Pons (tissue), 1 donor: ENCODE measurements around the gene TENT4B.
"Not testable (repeated sequence)": the region's sequence is repeated elsewhere in the genome, so short reads cannot be mapped to it uniquely, and the experiment has no call there.

Experiments used
- DNase-seq: peaks from one replicate; pipeline ENCODE4 v3.0.0-alpha.2; 2016; ENCODE audit warnings: low spot score

TENT4B gene

DNA sequence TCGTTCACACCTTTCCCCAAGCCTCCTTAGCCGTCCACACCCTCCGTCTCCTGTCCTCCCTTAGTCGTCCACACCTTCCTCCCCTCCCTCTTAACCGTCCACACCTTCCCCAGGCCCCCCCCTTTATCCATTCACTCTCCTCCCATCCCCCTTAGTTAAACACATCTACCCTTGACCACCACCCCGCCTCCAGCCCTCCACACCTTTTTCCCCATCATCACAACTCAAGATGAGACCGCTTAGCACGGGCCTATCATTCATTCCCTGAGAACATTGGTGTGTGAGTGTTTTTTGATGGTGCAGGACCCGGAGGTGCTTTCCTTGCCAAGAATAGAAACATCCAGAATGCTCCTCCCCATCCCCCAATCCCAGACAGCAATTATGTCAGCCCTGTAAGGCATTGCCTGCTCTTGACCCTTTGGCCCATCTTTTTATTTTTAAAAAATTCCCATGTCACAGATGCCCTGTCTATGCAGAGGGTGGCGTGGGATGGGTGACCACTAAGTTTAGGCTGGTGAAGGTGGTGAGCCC, 1.4 kb downstream of the TENT4B start:
- DNase-seq = peak; percentile 52

DNA sequence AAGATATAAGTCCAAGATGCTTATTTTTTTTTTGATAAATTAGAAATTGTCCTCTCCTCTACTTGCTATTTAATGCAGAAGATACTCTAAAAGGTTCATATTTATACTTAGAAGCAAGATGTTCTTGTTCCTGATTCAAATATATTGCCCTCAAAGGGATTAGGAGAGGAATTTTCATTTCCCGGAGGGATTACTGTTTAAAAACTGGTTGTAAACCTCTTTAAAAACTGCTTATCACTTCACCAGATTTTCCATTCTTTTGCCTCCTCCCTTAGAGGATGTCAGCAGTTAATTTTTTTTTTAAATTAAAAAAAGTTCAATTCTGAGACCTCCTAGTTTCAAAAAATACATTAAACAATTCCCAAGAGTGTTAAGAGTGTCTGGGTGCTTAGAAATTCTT, 2.8 kb downstream of the TENT4B start:
- no peak for DNase-seq

DNA sequence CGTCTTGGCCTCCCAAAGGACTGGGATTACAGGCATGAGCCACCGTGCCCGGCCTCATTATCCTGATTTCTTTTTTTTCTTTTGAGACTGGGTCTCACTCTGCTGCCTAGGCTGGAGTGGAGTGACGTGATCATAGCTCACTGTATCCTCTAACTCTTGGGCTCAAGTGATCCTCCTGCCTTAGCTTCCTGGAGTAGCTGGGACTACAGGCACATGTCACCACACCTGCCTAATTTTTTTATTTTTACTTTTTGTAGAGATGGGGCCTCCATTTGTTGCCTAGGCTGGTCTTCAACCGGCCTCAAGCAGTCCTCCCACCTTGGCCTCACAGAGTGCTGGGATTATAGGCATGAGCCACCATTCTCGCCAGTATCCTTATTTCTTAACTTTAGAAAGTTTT, 3.5 kb downstream of the TENT4B start:
- no peak for DNase-seq

DNA sequence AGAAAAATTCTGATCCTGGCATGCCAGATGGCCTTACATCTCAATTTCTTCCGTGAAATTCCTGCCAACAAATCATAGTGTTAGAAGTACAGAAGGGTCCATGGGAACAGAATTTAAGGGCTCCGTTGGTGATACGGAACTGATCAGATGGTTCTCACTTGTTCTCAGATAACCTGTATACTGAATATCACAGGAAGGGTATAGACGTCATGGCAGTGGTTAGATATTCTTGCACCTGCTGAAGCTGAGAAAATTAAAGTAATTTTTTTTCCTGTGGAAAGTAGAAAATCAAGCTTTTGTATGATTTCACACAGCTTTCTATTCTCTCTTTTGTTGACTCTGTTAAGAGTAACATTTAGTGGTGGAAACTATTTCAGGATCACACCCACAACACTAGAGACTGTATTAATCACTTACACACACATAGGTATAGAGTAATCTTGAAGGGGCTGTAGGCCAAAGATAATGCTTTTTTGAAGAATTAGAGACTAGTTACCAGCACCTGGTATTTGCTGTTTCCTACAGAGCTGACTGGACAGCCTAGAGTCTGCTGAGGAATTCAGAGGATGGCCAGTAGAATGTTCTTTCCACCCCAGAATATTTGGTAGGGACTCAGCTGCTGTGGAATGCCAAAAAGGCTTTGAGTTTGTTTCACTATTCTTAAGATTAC, 7.5 kb downstream of the TENT4B start:
- no peak for DNase-seq

DNA sequence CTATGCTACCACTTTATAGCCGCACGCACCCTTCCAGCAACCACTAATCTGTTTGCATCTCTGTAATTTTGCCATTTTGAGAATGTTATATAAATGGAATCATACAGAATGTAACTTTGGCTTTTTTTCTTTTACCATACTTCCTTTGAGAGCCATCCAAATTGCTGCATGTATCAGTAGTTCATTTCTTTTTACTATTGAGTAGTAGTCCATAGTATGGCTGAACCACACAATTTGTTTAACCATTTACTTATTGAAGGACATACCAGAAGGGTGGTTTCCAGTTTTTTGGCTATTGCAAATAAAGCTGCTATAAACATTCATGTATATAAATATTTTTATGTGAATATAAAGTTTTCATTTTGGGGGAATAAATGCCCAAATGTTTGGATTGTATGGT, 8.8 kb downstream of the TENT4B start:
- DNase-seq = no peak

DNA sequence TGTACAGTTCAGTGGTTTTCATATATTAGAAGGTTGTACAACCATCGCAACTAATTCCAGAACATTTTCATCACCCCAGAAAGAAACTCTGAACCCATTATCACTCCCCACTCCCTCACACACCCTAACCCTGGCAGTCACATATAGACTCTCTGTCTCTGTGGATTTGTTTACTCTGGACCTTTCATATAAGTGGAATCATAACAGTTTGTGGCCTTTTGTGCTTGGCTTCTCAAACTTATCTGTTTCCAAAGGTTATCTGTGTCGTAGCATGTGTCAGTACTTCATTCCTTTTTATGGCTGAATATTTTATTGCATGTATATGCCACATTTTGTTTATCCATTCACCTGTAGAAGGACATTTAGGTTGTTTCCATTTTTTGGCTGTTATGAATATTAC, 12.4 kb downstream of the TENT4B start:
- DNase-seq = no peak

DNA sequence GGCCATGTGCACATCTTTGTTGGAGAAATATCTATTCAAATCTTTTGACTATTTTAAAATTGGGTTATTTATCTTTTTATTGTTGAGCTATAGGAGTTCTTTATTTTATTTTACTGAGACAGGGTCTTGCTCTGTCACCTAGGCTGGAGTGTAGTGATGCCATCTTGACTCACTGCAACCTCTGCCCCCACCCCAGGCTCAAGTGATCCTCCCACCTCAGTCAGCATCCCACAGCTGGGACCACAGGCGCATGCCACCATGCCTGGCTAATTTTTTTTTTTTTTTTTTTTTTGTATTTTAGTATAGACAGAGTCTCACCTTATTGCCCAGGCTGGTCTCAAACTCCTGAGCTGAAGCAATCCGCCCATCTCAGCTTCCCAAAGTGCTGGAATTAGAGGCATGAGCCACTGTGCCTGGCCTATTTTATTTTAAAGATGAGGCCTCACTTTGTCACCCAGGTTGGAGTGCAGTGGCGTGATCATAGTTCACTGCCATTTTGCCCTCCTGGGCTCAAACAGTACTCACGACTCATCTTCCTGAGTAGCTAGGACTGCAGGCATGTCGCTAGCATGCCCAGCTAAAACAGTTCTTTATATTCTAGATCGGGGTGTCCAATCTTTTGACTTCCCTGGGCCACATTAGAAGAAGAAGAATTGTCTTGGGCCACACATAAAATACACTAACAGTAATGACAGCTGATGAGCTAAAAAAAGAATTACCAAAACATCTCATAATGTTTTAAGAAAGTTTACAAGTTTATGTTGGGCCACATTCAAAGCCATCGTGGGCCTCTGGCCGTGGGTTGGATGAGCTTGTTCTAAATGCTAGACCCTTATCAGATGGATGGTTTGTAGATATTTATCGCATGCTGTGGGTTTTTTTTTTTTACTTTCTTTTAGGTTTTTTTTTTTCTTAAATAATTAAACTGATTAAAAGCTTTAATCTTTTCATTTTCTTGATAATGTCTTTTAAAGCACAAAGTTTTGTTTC, 13.7 kb downstream of the TENT4B start:
- no peak for DNase-seq

DNA sequence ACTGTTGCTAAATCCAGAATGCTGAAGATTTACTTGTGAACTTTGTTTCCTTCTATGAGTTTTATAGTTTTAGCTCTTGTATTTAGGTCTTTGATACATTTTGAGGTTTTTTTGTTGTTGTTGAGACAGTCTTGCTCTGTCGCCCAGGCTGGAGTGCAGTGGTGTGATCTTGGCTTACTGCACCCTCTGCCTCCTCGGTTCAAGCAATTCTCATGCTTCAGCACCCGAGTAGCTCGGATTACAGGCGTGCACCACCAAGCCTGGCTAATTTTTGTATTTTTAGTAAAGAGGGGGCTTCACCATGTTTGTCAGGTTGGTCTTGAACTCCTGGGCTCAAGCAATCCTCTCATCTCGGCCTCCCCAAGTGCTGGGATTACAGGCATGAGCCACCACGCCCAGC, 14.4 kb downstream of the TENT4B start:
- DNase-seq = no peak

DNA sequence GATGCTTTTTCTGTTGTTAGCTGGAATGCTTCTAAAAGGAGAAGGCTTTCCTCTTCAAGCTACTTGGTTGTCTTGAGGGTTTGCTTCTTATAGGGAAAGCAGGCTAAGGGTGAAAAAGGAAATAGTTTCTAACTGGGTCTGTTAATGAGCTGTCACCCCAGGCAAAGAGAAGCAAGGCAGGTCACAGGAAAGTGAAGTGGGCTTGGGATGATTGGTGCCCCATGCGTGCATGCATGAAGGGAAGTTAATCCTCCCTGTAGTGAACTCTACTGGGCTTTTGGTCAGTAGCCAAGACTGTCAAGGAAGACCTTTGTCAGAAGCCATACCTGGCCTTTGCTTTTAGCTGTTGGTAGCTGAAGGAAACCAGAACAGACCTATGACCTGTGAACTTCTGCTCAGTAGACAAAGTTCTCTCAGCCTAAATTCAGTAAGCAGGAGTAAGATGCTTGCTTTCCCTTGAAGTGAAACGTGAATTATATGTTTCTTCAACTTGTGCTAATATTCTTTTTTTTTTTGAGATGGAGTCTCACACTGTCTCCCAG, 16.5 kb downstream of the TENT4B start:
- no peak for DNase-seq

DNA sequence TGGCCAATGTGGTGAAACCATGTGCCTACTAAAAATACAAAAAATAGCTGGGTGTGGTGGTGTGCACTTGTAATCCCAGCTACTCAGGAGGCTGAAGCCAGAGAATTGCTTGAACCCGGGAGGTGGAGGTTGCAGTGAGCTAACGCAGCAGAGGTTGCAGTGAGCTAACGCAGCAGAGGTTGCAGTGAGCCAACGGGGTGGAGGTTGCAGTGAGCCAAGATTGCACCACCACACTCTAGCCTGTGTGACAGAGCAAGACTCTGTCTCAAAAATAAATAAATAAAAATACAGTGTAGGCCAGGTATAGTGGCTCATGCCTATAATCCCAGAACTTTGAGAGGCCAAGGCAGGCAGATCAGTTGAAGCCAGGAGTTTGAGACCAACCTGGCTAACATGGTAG, 18.7 kb downstream of the TENT4B start:
- DNase-seq = not testable (repeated sequence)

DNA sequence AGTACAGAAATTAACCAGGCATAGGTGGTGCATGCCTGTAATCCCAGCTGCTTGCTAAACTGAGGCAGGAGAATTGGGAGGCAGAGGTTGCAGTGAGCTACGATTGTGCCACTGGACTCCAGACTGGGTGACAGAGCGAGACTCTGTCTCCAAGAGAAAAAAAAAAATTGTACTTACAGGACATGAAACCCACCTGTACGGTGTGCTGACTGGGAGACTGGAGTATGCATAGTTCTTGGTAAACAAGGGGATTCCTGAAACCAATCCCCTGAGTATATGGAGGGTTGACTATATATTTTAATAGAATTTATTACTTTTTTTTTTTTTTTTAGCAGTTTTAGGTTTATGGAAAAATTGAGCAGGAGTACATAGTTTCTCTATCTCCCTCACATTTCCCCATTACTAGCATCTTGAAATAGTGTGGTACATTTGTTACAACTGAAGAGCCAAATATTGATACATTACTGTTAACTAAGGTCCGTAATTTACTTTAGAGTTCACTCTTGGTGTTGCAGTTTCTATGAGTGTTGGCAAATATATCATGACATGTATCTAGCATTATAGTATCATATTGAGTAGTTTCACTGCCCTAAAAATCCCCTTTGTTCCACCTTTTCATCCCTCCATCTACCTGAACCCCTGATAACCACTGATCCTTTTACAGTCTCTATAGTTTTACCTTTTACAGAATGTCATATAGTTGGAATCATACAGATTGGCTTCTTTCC, 19.3 kb downstream of the TENT4B start:
- DNase-seq = no peak

DNA sequence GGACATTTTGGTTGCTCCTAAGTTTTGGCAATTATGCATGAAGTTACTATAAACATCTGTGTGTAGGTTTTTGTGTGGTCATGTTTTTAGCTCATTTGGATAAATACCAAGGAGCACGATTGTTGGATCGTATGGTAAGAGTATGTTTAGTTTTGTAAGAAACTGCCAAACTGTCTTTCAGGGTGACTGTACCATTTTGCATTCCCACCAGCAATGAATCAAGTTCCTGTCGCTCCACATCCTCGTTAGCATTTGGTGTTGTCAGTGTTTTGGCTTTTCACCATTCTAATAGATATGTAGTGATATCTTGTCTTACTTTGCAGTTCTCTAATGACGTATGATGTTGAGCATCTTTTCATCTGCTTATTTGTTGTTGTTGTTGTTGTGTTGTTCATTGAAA, 20.2 kb downstream of the TENT4B start:
- no peak for DNase-seq

DNA sequence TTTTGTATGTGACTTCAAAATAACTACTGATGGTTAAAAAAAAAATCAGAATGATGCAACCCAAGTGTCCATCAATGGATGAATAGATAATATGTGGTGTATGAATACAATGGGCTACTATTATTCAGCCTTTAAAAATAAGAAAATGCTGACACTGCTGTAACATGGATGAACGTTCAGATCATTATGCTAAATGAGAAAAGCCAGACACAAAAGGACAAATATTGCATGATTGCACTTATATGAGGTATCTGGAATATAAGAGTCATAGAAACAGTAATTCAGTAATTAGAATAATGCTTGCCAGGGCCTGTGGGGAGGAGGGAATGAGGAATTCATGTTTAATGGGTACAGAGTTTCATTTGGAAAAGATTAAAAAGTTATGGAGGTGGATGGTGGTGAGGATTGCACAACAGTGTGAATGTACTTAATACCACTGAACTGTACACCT, 25.4 kb downstream of the TENT4B start:
- DNase-seq = no peak

DNA sequence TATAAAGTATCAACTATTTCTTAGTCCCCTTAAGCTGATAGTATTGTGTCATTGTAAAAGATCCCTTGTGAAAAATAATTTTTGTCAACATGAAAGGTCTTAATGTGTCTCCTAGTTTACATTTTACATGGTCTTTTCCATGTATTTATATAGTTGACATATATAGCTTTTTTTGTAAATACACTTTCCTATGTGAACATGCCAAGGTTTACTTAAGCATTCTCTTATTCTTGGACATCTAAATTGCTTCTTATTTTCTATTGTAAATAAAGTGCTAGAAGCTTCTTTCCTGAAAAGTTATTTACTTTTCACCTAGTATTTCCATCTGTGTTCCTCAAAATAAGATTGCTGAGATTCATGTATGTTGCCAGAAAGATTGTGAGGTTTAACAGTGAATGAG, 29.3 kb downstream of the TENT4B start:
- DNase-seq = no peak

DNA sequence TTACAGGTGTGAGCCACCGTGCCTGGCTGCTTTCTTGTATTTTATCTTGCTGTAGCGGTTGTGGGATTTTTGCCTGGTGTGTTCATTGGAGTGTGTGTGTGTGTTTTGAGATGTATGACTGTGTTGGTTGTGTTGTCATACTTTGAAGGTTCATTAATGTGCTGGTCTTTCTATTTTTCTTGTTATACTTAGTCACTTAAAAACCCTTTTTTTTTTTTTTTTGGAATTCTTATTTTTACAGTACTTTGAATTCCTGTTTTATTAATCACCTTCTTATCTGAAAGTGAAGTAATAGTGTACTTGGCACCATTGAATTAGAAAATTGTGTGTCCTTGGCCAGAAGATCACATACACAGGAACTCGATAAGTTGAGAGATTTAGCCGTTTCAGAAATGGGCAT, 30.2 kb downstream of the TENT4B start:
- DNase-seq = no peak

DNA sequence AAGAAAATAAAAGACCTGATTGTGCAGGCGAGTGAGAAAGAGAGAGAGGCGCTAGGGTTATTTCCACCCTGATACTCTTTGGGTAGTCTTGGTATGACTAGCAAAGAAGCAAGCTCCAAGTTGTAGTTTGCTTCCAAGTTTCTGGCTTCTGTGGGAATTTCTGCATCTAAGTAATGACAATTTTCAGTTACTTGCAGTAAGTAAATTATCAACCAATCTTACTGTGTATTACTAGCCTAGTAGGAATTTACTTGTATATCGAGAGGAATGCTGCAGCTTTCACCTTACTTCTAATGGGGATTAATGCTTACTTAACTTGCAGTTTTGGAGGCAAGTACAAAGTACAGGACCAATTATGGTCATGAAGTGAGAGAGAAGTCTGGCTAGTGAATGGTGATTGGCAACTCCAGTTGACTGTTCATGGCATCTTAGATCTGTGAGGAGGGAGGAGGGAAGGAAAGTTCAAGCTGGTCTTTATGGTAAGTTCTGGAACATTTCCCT, 31.9 kb downstream of the TENT4B start:
- no peak for DNase-seq

DNA sequence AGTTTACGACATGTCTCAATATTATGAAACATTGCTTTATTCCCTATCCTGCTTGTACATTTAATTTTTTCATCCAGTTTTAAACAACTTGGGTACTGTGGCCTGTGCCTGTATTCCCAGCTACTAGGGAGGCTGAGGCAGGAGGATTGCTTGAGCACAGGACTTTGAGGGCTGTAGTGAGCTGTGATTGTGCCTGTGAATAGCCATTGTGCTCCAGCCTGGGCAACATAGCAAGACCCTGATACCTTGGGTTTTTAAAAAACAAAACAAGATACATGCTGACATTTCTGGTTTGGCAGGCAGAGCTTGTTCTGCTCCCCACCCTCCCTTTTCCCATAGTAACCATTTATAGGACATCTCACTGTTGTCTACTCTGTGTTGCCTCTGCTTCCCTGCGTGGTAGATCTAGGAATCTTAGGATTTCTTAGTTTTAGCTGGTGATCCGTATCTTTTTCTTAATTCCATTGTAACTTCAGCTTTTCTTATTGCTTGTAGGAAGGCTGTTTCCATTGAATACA, 35.6 kb downstream of the TENT4B start:
- no peak for DNase-seq

DNA sequence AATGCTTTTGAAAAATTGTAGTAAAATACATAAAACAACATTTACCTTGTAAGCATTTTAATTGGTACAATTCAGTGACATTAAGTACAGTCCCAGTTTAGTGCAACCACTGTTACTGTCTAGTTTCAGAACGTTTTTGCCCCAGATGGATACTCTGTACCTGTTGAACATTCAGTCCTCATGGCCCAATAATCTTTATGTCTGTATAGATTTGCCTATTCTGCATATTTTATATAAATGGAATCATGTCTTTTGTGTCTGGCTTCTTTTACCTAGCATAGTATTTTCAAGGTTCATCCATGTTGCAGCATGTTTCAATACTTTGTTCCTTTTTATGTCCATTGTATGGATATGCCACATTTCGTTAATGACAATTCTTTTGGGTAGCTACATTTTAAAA, 37.2 kb downstream of the TENT4B start:
- DNase-seq = no peak

DNA sequence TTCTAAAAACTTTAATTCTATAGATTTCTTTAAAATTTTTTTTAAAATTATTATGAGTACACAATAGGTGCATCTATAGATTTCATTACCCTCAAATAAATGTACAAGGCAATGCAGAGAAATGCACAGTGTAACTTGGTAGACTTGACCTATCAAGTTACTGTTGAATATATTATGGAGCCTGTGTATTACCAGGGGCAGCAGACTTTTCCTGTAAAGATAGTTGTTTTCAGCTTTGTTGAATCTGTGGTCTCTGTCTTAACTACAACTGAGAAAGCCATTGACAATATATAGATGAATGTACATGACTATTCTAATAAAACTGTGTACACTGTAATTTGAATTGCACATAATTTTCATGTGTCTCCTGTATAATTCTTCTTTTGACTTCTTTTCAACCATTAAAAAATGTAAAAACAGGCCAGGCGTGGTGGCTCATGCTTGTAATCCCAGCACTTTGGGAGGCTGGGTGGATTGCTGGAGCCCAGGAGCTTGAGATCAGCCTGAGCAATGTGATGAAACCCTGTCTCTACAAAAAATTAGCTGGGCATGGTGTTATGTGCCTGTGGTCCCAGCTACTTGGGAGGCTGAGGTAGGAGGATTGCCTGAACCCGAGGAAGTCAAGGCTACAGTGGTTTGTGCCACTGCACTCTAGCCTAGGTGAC, 39.4 kb downstream of the TENT4B start:
- no peak for DNase-seq

DNA sequence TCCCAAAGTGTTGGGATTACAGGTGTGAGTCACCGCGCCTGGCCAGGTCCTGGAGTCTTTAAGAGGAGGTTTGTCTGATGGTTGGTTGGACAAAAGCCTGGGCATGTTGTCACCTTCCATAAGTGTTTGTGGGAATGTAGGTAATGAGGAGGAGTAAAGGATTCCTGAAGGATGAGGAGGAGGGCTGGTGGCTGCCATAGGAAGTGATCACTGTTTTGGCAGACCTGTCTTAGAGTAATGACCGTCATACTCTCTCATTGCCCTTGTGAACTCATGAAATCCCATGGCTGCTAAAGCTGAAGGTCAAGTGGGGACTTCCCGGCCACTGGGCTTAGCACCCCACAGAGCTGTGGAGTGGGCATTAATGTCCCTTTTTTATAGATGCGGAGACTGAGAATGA, 40.5 kb downstream of the TENT4B start:
- DNase-seq = no peak

DNA sequence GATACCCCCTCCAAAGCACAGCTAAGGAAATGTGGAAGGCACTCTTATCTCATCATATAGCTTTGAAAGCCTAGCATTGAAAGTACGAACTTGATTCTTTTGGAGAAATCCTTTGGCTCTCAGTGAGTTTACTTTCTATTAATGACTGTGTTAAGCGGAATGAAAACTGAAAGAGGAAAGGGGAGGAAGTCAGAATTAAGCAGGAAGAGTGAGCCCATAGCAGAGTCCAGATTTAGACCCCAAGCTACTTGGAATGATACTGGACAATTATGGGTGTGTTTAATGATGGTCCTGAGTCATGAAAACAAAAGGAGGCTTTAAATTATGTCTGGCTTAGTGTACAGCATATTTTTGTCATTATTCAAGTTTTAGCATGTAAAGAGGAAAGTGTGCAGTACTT, 42.2 kb downstream of the TENT4B start:
- DNase-seq = peak; percentile 46
